ENCODE results near the gene LCN15.
A peak's percentile ranks its signal among the peaks of the same experiment; 100 is the strongest.

- TF ChIP-seq CTCF (IDR thresholded peaks at IDR 0.05) (peak in 3 of 5 experiments; percentile 18 to 23 (median 18)), EP300 (IDR thresholded peaks at IDR 0.05; ENCODE audit: low read depth) (no peak), POLR2AphosphoS5 (IDR thresholded peaks at IDR 0.05) (no peak)
These were observed 21.5 kb downstream of the LCN15 start, which contains the start of gene LCN10 for GRCh38 chr9:136742591-136743391.

Measured in transverse colon (tissue), 4 donors.